OCI-LY1 (cell line): ENCODE measurements around the gene PAPSS2.

Experiments used
- EZH2 ChIP-seq: fragments of 200-600 bp; sonication (generic), shearing (Covaris generic); IDR thresholded peaks from 2 replicates; pipeline ENCODE4 v1.8.0; 2017; ENCODE audit warnings: borderline replicate concordance, mixed run types, mild to moderate bottlenecking, antibody characterized with exemption, low read length, moderate library complexity, mixed read lengths
- TF ChIP-seq, protein P1 (sequence below): fragments of 200-600 bp; sonication (generic), shearing (Covaris generic); IDR thresholded peaks from 2 replicates; pipeline ENCODE4 v1.5.1; 2017; ENCODE audit warnings: mild to moderate bottlenecking, antibody characterized with exemption, low read length, moderate library complexity, mixed read lengths

DNA sequence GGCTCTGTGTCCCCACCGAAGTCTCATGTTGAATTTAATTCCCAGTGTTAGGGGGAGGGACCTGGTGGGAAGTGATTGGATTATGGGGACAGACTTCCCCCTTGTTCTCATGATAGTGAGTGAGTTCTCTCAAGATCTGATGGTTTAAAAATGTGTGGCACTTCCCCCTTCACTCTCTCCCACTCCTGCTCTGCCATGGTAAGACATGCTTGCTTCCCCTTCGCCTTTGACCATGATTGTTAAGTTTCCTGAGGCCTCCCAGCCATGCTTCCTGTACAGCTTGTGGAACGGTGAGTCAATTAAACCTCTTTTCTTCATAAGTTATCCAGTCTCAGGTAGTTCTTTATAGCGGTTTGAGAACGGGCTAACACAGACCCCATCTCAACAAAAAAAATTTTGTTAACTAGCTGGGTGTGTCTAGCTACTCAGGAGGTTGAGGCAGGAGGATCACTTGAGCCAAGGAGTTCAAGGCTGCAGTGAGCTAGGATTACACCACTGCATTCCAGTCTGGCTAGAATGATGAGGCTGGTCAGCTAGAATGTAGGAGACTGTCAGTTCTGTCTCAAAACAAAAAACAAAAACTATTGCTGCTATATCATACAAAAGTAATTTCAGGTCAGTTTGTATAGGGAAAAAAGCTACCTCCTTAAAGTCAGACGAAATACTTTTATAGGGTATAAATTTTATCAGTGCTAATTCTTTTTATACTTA, 100.7 kb downstream of the PAPSS2 start:
- TF ChIP-seq, protein P1, sequence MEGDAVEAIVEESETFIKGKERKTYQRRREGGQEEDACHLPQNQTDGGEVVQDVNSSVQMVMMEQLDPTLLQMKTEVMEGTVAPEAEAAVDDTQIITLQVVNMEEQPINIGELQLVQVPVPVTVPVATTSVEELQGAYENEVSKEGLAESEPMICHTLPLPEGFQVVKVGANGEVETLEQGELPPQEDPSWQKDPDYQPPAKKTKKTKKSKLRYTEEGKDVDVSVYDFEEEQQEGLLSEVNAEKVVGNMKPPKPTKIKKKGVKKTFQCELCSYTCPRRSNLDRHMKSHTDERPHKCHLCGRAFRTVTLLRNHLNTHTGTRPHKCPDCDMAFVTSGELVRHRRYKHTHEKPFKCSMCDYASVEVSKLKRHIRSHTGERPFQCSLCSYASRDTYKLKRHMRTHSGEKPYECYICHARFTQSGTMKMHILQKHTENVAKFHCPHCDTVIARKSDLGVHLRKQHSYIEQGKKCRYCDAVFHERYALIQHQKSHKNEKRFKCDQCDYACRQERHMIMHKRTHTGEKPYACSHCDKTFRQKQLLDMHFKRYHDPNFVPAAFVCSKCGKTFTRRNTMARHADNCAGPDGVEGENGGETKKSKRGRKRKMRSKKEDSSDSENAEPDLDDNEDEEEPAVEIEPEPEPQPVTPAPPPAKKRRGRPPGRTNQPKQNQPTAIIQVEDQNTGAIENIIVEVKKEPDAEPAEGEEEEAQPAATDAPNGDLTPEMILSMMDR: no peak
- no peak for TF ChIP-seq EZH2
